Dedifferentiated amniotic fluid mesenchymal stem cell (primary cell): ENCODE measurements around the gene CNIH1.
"Not testable (repeated sequence)": the region's sequence is repeated elsewhere in the genome, so short reads cannot be mapped to it uniquely, and the experiment has no call there.

ENCODE experiments used
- DNase-seq: peaks from one replicate; pipeline ENCODE4 v3.0.0-alpha.2; 2016; ENCODE audit errors: extremely low spot score

Gene CNIH1

GRCh38 chr14:54428527-54428926 lies 12.6 kb downstream of the CNIH1 start:
- DNase-seq = no peak

- no peak for DNase-seq
These were observed 13.3 kb downstream of the CNIH1 start for GRCh38 chr14:54427871-54428270.

GRCh38 chr14:54425537-54426274 lies 15.5 kb downstream of the CNIH1 start:
- DNase-seq = no peak

- DNase-seq = no peak
These were observed 16.1 kb downstream of the CNIH1 start for GRCh38 chr14:54425068-54425467.

GRCh38 chr14:54424479-54424901 lies 16.7 kb downstream of the CNIH1 start:
- no peak for DNase-seq

GRCh38 chr14:54423991-54424390 lies 17.2 kb downstream of the CNIH1 start:
- DNase-seq = no peak

- peak; percentile 65 for DNase-seq
These were observed 20.6 kb downstream of the CNIH1 start for GRCh38 chr14:54420478-54421142.

GRCh38 chr14:54411371-54411770 lies 29.8 kb downstream of the CNIH1 start:
- DNase-seq = no peak

GRCh38 chr14:54410215-54410614 lies 31.0 kb downstream of the CNIH1 start:
- DNase-seq = no peak

- DNase-seq = peak; percentile 47
These were observed 37.7 kb downstream of the CNIH1 start for GRCh38 chr14:54403401-54404005.

- no peak for DNase-seq
These were observed 41.6 kb downstream of the CNIH1 start for GRCh38 chr14:54399560-54399959.

GRCh38 chr14:54396493-54397335 lies 44.5 kb downstream of the CNIH1 start, which contains the start of gene CDKN3:
TSS of gene CDKN3 (plus strand) at chr14:54397007. CDS start at chr14:54397069, 62 bp downstream.
- DNase-seq = peak; percentile 99

- no peak for DNase-seq
These were observed 45.0 kb downstream of the CNIH1 start for GRCh38 chr14:54396183-54396492.

GRCh38 chr14:54395716-54396115 lies 45.5 kb downstream of the CNIH1 start:
- no peak for DNase-seq

GRCh38 chr14:54395284-54395683 lies 45.9 kb downstream of the CNIH1 start:
- no peak for DNase-seq

- no peak for DNase-seq
These were observed 46.6 kb downstream of the CNIH1 start for GRCh38 chr14:54394596-54394995.

GRCh38 chr14:54392986-54393884 lies 47.9 kb downstream of the CNIH1 start:
- not testable (repeated sequence) for DNase-seq

- DNase-seq = no peak
These were observed 48.9 kb downstream of the CNIH1 start for GRCh38 chr14:54392131-54392859.

GRCh38 chr14:54387328-54387727 lies 53.8 kb downstream of the CNIH1 start:
- no peak for DNase-seq

- no peak for DNase-seq
These were observed 55.6 kb downstream of the CNIH1 start for GRCh38 chr14:54385556-54385955.
